GM23338 (cell line): ENCODE measurements around the gene ZCCHC13.
"Not testable (repeated sequence)": the region's sequence is repeated elsewhere in the genome, so short reads cannot be mapped to it uniquely, and the experiment has no call there.

Experiments used
- CREB1 ChIP-seq: fragments of 250-450 bp; sonication (Bioruptor Pico); IDR thresholded peaks from 2 replicates; pipeline ENCODE4 v1.5.0; 2020; ENCODE audit warnings: low read depth, mild to moderate bottlenecking, moderate library complexity
- CTCF ChIP-seq, 2 experiments: fragments of 200-600 bp in 1 of 2; sonication (generic) in 1 of 2; conservative IDR thresholded peaks; 2 replicates each; pipeline versions ENCODE4 v1.5.1 to v1.6.1; 2016 to 2017; ENCODE audit warnings: antibody characterized with exemption in 2 of 2, low read depth in 2 of 2, mild to moderate bottlenecking in 2 of 2, moderate library complexity in 1 of 2
- ETS1 ChIP-seq: IDR thresholded peaks from 2 replicates; pipeline ENCODE4 v1.6.1; 2016; ENCODE audit warnings: antibody characterized with exemption
- EZH2 ChIP-seq: fragments of 200-600 bp; sonication (generic); IDR thresholded peaks from one replicate; pipeline ENCODE4 v1.8.0; 2017; ENCODE audit warnings: antibody characterized with exemption, mild to moderate bottlenecking, low read depth; ENCODE audit not compliant: unreplicated experiment
- EZH2phosphoT487 ChIP-seq: fragments of 200-600 bp; sonication (generic); IDR thresholded peaks from one replicate; pipeline ENCODE4 v1.8.1; 2018; ENCODE audit warnings: antibody characterized with exemption; ENCODE audit not compliant: unreplicated experiment
- JUNB ChIP-seq: IDR thresholded peaks from one replicate; pipeline ENCODE4 v1.6.1; 2016; ENCODE audit warnings: antibody characterized with exemption; ENCODE audit not compliant: unreplicated experiment
- NANOG ChIP-seq: IDR thresholded peaks from 2 replicates; pipeline ENCODE4 v1.6.1; 2016; ENCODE audit warnings: antibody characterized with exemption, borderline replicate concordance
- POLR2AphosphoS5 ChIP-seq: IDR thresholded peaks from 2 replicates; pipeline ENCODE4 v1.6.1; 2016; ENCODE audit warnings: antibody characterized with exemption, low read depth
- REST ChIP-seq: IDR thresholded peaks from one replicate; pipeline ENCODE4 v1.6.1; 2018; ENCODE audit warnings: antibody characterized with exemption; ENCODE audit not compliant: unreplicated experiment
- ZNF114 ChIP-seq: fragments of 250-450 bp; sonication (Bioruptor Pico); IDR thresholded peaks from 2 replicates; pipeline ENCODE4 v1.5.0; 2020; ENCODE audit warnings: mild to moderate bottlenecking, moderate library complexity
- ZNF331 ChIP-seq: fragments of 250-450 bp; sonication (Bioruptor Pico); IDR thresholded peaks from 2 replicates; pipeline ENCODE4 v1.5.0; 2020; ENCODE audit warnings: low read depth, mild to moderate bottlenecking, moderate library complexity
- ZNF462 ChIP-seq: fragments of 250-450 bp; sonication (Bioruptor Pico); IDR thresholded peaks from 2 replicates; pipeline ENCODE4 v1.5.0; 2020; ENCODE audit warnings: mild to moderate bottlenecking, moderate library complexity

GRCh38 chrX:74258111-74258510, 45.9 kb upstream of the ZCCHC13 start:
- not testable (repeated sequence) for TF ChIP-seq ZNF331 (CRISPR knock-in tag); REST; CTCF (conservative IDR thresholded peaks at IDR 0.05; ENCODE audit: low read depth in 2 of 2); JUNB; ETS1; EZH2; ZNF114 (CRISPR knock-in tag); POLR2AphosphoS5; EZH2phosphoT487; ZNF462 (CRISPR knock-in tag); CREB1 (CRISPR knock-in tag); NANOG
